HEK293 (cell line): ENCODE measurements around the gene PLCE1.

Experiments used
- GFI1B ChIP-seq: fragments of 450-650 bp; formaldehyde crosslinking; IDR thresholded peaks from 2 replicates; pipeline ENCODE4 v1.5.1; 2016; ENCODE audit warnings: missing biosample characterization, missing genetic modification characterization
- PRDM10 ChIP-seq: fragments of 450-650 bp; formaldehyde crosslinking; IDR thresholded peaks from 2 replicates; pipeline ENCODE4 v1.5.1; 2016; ENCODE audit warnings: missing biosample characterization, missing genetic modification characterization
- TRIM28 ChIP-seq: IDR thresholded peaks from 2 replicates; pipeline ENCODE4 v1.6.1; 2011; ENCODE audit warnings: low read length, control low read depth, borderline replicate concordance
- ZBTB49 ChIP-seq: fragments of 450-650 bp; formaldehyde crosslinking; IDR thresholded peaks from 2 replicates; pipeline ENCODE4 v1.5.1; 2016; ENCODE audit warnings: missing biosample characterization, missing genetic modification characterization, low read depth
- ZBTB7A ChIP-seq: fragments of 450-650 bp; formaldehyde crosslinking; IDR thresholded peaks from 2 replicates; pipeline ENCODE4 v1.5.1; 2016; ENCODE audit warnings: low read depth, missing biosample characterization, missing genetic modification characterization
- ZNF10 ChIP-seq: fragments of 450-650 bp; formaldehyde crosslinking; IDR thresholded peaks from 2 replicates; pipeline ENCODE4 v1.5.1; 2017; ENCODE audit warnings: missing biosample characterization, missing genetic modification characterization
- ZNF140 ChIP-seq: fragments of 450-650 bp; formaldehyde crosslinking; IDR thresholded peaks from 2 replicates; pipeline ENCODE4 v1.5.1; 2016; ENCODE audit warnings: missing biosample characterization, missing genetic modification characterization
- ZNF184 ChIP-seq: fragments of 450-650 bp; IDR thresholded peaks from 2 replicates; pipeline ENCODE4 v1.5.1; 2018; ENCODE audit warnings: missing biosample characterization, mild to moderate bottlenecking, missing genetic modification characterization
- ZNF26 ChIP-seq: fragments of 450-650 bp; formaldehyde crosslinking; IDR thresholded peaks from 2 replicates; pipeline ENCODE4 v1.5.1; 2016; ENCODE audit warnings: missing biosample characterization, missing genetic modification characterization
- ZNF362 ChIP-seq: fragments of 450-650 bp; formaldehyde crosslinking; IDR thresholded peaks from 2 replicates; pipeline ENCODE4 v1.5.1; 2016; ENCODE audit warnings: missing biosample characterization, missing genetic modification characterization
- ZNF37A ChIP-seq: fragments of 450-650 bp; IDR thresholded peaks from 2 replicates; pipeline ENCODE4 v1.5.1; 2018; ENCODE audit warnings: missing biosample characterization, missing genetic modification characterization
- ZNF416 ChIP-seq: fragments of 450-650 bp; formaldehyde crosslinking; IDR thresholded peaks from 2 replicates; pipeline ENCODE4 v1.5.1; 2016; ENCODE audit warnings: missing biosample characterization, missing genetic modification characterization
- ZNF529 ChIP-seq: fragments of 450-650 bp; formaldehyde crosslinking; IDR thresholded peaks from 2 replicates; pipeline ENCODE4 v1.5.1; 2017; ENCODE audit warnings: missing genetic modification characterization, missing biosample characterization; ENCODE audit not compliant: insufficient replicate concordance
- ZNF555 ChIP-seq: fragments of 450-650 bp; formaldehyde crosslinking; conservative IDR thresholded peaks from 2 replicates; pipeline ENCODE4 v1.5.1; 2017; ENCODE audit warnings: missing biosample characterization, mild to moderate bottlenecking, missing genetic modification characterization, inconsistent platforms
- ZNF623 ChIP-seq: fragments of 450-650 bp; formaldehyde crosslinking; IDR thresholded peaks from 2 replicates; pipeline ENCODE4 v1.5.1; 2016; ENCODE audit warnings: missing biosample characterization, missing genetic modification characterization
- ZNF645 ChIP-seq: fragments of 450-650 bp; formaldehyde crosslinking; IDR thresholded peaks from 2 replicates; pipeline ENCODE4; 2016; ENCODE audit warnings: missing biosample characterization, missing genetic modification characterization
- ZNF768 ChIP-seq: fragments of 450-650 bp; formaldehyde crosslinking; IDR thresholded peaks from 2 replicates; pipeline ENCODE4 v1.5.1; 2018; ENCODE audit warnings: missing biosample characterization, mild to moderate bottlenecking, missing genetic modification characterization
- ZNF837 ChIP-seq: fragments of 450-650 bp; formaldehyde crosslinking; IDR thresholded peaks from 2 replicates; pipeline ENCODE4 v1.5.1; 2016; ENCODE audit warnings: missing biosample characterization, missing genetic modification characterization
- ZSCAN23 ChIP-seq: fragments of 450-650 bp; formaldehyde crosslinking; IDR thresholded peaks from 2 replicates; pipeline ENCODE4 v1.5.1; 2016; ENCODE audit warnings: missing biosample characterization, missing genetic modification characterization

Gene PLCE1

GRCh38 chr10:94029955-94030354 is 36.2 kb downstream of the PLCE1 start (continued):
- TF ChIP-seq ZBTB49 (tag by site-specific recombination) (no peak), ZNF362 (tag by site-specific recombination) (0 out of 2 replicates have a peak, but pooled peaks have one; percentile 23), ZNF10 (tag by site-specific recombination) (no peak), ZNF645 (no peak), ZSCAN23 (no peak), ZNF837 (tag by site-specific recombination) (no peak), ZNF416 (tag by site-specific recombination) (no peak), GFI1B (tag by site-specific recombination) (no peak), ZNF26 (tag by site-specific recombination) (no peak), ZNF184 (0 out of 2 replicates have a peak, but pooled peaks have one; percentile 58), ZBTB7A (tag by site-specific recombination) (no peak), ZNF623 (tag by site-specific recombination) (no peak), ZNF768 (tag by site-specific recombination) (no peak), ZNF37A (tag by site-specific recombination) (no peak), PRDM10 (tag by site-specific recombination) (no peak), ZNF140 (tag by site-specific recombination) (no peak), ZNF529 (peak; percentile 62), TRIM28 (peak; percentile 92), ZNF555 (tag by site-specific recombination) (no peak)
- TF ChIP-seq, all 188 proteins: peak for 8
